Prostate gland (tissue), 2 donors: ENCODE data around the gene TXNL4A. TPM values are rescaled to one million over a fixed set of nuclear protein-coding genes. Genes with fewer than 3 reads are reported as not detected.
"Not testable (repeated sequence)": the region's sequence is repeated elsewhere in the genome, so short reads cannot be mapped to it uniquely, and the experiment has no call there.

Source experiments
- DNase-seq: peaks from one replicate; pipeline ENCODE4 v3.0.0-alpha.2; 2019; ENCODE audit warnings: low spot score
- H3K27ac ChIP-seq, 2 donors: fragments of 200-600 bp; sonication (generic); 2 replicates each; pipeline ENCODE4 v1.5.1; 2017 to 2019
- H3K27me3 ChIP-seq: fragments of 200-600 bp; sonication (generic); replicated peaks from 2 replicates; pipeline ENCODE4 v1.5.1; 2019; ENCODE audit not compliant: insufficient read depth
- H3K36me3 ChIP-seq, 2 donors: fragments of 200-600 bp; sonication (generic); 1 replicate in 1 of 2; 2 replicates in 1 of 2; pipeline versions ENCODE4 v1.5.1 to v1.8.1; 2017 to 2019
- H3K4me1 ChIP-seq: fragments of 200-600 bp; sonication (generic); replicated peaks from 2 replicates; pipeline ENCODE4 v1.5.1; 2019
- H3K4me3 ChIP-seq, 2 donors: fragments of 200-600 bp; sonication (generic); 2 replicates each; pipeline ENCODE4 v1.5.1; 2017 to 2019
- H3K9me3 ChIP-seq: fragments of 200-600 bp; sonication (generic); 2 replicates; pipeline ENCODE4 v1.5.1; 2017
- CTCF ChIP-seq, 4 experiments: fragments of 200-600 bp in 2 of 4; fragments of 450-650 bp in 2 of 4; sonication (generic) in 2 of 4; IDR thresholded peaks; 1 replicate in 3 of 4; 2 replicates in 1 of 4; pipeline ENCODE4 v1.5.1; 2016 to 2019; ENCODE audit warnings: antibody characterized with exemption in 4 of 4, mild to moderate bottlenecking in 2 of 4, moderate library complexity in 2 of 4
- POLR2A ChIP-seq: fragments of 450-650 bp; IDR thresholded peaks from one replicate; pipeline ENCODE4 v1.6.1; 2016; ENCODE audit warnings: antibody characterized with exemption, mild to moderate bottlenecking
- POLR2AphosphoS5 ChIP-seq: sonication (generic); formaldehyde crosslinking; IDR thresholded peaks from one replicate; pipeline ENCODE4 v1.6.1; 2017; ENCODE audit warnings: antibody characterized with exemption
- WGBS: methylation state at CpG from one replicate; pipeline ENCODE4 v1.1.5; 2018; 5-methylcytosine and 5-hydroxymethylcytosine counted together
- intact Hi-C: fragments of 100-400 bp; cut with DNase I; formaldehyde crosslinking; loops from one replicate; pipeline ENCODE4 v1.14.2; 2022
- total RNA-seq, 2 donors: library from RNA; depleted of rRNA; stranded (reverse); fragments of >200 nt; gene quantifications; one replicate each; pipeline ENCODE4 v1.1.0, GENCODE V29; 2016

Gene TXNL4A
- total RNA-seq, 2 donors from 2014 or later = 25.4 to 35.2 TPM

- H3K9me3 ChIP-seq = no peaks in the 10 kb centered on the region
- H3K27me3 ChIP-seq = no peaks in the 10 kb centered on the region
- intact Hi-C loops = no loop called here
- no peak for TF ChIP-seq CTCF (IDR thresholded peaks at IDR 0.05)
- no peak for TF ChIP-seq POLR2A
- no peak for TF ChIP-seq POLR2AphosphoS5
- no peak for DNase-seq
- WGBS = 89% methylated on average over 30 of the region's 30 CpGs
- H3K36me3 ChIP-seq = no peaks in the 10 kb centered on the region
- H3K27ac ChIP-seq = no peak overlapping the region
- peaks cover 2% of the 10 kb centered on the region for H3K4me1 ChIP-seq
- no peak overlapping the region for H3K4me3 ChIP-seq
Observed at GRCh38 chr18:79962835-79963657, 25.3 kb downstream of the TXNL4A start.

GRCh38 chr18:79962311-79962710 is 26.1 kb downstream of the TXNL4A start:
- Histone ChIP-seq H3K27me3 (no peaks in the 10 kb centered on the region), H3K4me3 (no peak overlapping the region), H3K27ac (no peak overlapping the region), H3K36me3 (no peaks in the 10 kb centered on the region), H3K9me3 (no peaks in the 10 kb centered on the region), H3K4me1 (peaks cover 2% of the 10 kb centered on the region)
- no peak for TF ChIP-seq POLR2AphosphoS5
- peak; percentile 38 for TF ChIP-seq POLR2A
- TF ChIP-seq CTCF (IDR thresholded peaks at IDR 0.05) = no peak
- intact Hi-C loops = no loop called here
- 26% methylated on average over 10 of the region's 10 CpGs for WGBS
- no peak for DNase-seq

- TF ChIP-seq POLR2A = no peak
- TF ChIP-seq CTCF (IDR thresholded peaks at IDR 0.05) = no peak
- TF ChIP-seq POLR2AphosphoS5 = no peak
- Histone ChIP-seq H3K27me3 (no peaks in the 10 kb centered on the region), H3K36me3 (no peaks in the 10 kb centered on the region), H3K4me3 (no peak overlapping the region), H3K4me1 (peaks cover 2% of the 10 kb centered on the region), H3K9me3 (no peaks in the 10 kb centered on the region), H3K27ac (no peak overlapping the region)
- DNase-seq = no peak
- intact Hi-C loops = no loop called here
- WGBS = 79% methylated on average over 29 of the region's 29 CpGs
Observed at GRCh38 chr18:79961527-79962291, 26.7 kb downstream of the TXNL4A start.

- no peak for TF ChIP-seq POLR2AphosphoS5
- no peak for TF ChIP-seq CTCF (IDR thresholded peaks at IDR 0.05)
- TF ChIP-seq POLR2A = no peak
- H3K36me3 ChIP-seq = no peaks in the 10 kb centered on the region
- no peaks in the 10 kb centered on the region for H3K9me3 ChIP-seq
- H3K27me3 ChIP-seq = no peaks in the 10 kb centered on the region
- H3K4me3 ChIP-seq = no peak overlapping the region
- H3K4me1 ChIP-seq = peaks cover 2% of the 10 kb centered on the region
- intact Hi-C loops = no loop called here
- H3K27ac ChIP-seq = no peak overlapping the region
- 84% methylated on average over 16 of the region's 16 CpGs for WGBS
- no peak for DNase-seq
Observed at GRCh38 chr18:79960921-79961526, 27.3 kb downstream of the TXNL4A start.

- intact Hi-C loops, H3K36me3 ChIP-seq, DNase-seq, H3K4me1 ChIP-seq, H3K4me3 ChIP-seq, H3K27me3 ChIP-seq, H3K9me3 ChIP-seq, H3K27ac ChIP-seq: not testable (repeated sequence)
- 35% methylated on average over 12 of the region's 12 CpGs for WGBS
Observed at GRCh38 chr18:79960161-79960801, 28.1 kb downstream of the TXNL4A start.
